HepG2 (cell line): Measurements from ENCODE around the gene TUBGCP6.
"Not testable (repeated sequence)": the region's sequence is repeated elsewhere in the genome, so short reads cannot be mapped to it uniquely, and the experiment has no call there.

Source experiments
- BRCA1 ChIP-seq: sonication (generic); formaldehyde crosslinking; IDR thresholded peaks from 2 replicates; pipeline ENCODE4 v1.4.0; 2020; ENCODE audit warnings: missing genetic modification reagents
- SIN3A ChIP-seq: IDR thresholded peaks from 2 replicates; pipeline ENCODE4 v1.6.1; 2011; ENCODE audit warnings: low read depth, mild to moderate bottlenecking, control low read depth, low read length, borderline replicate concordance
- ZNF138 ChIP-seq: sonication (generic); formaldehyde crosslinking; IDR thresholded peaks from 2 replicates; pipeline ENCODE4 v1.5.0; 2020; ENCODE audit warnings: mild to moderate bottlenecking, low read depth, missing genetic modification reagents
- ZNF670 ChIP-seq: sonication (generic); formaldehyde crosslinking; IDR thresholded peaks from 2 replicates; pipeline ENCODE4 v1.8.0; 2022; ENCODE audit warnings: mild to moderate bottlenecking, missing genetic modification reagents, borderline replicate concordance

- TF ChIP-seq ZNF670 (CRISPR knock-in tag); BRCA1 (CRISPR knock-in tag); SIN3A; ZNF138: not testable (repeated sequence)
These were observed 76.2 kb downstream of the TUBGCP6 start for GRCh38 chr22:50168490-50169180.
